ENCODE measurements around the gene DLK2. TPM values are rescaled to one million over a fixed set of nuclear protein-coding genes. Genes with fewer than 3 reads are reported as not detected.

DLK2 gene
- total and polyA plus RNA-seq, 2 of the 13 experiments (the other 11 are each of a cell fraction or from before 2014, with no cell fraction given): 1.2 to 3.8 TPM

- TF ChIP-seq, protein P1, sequence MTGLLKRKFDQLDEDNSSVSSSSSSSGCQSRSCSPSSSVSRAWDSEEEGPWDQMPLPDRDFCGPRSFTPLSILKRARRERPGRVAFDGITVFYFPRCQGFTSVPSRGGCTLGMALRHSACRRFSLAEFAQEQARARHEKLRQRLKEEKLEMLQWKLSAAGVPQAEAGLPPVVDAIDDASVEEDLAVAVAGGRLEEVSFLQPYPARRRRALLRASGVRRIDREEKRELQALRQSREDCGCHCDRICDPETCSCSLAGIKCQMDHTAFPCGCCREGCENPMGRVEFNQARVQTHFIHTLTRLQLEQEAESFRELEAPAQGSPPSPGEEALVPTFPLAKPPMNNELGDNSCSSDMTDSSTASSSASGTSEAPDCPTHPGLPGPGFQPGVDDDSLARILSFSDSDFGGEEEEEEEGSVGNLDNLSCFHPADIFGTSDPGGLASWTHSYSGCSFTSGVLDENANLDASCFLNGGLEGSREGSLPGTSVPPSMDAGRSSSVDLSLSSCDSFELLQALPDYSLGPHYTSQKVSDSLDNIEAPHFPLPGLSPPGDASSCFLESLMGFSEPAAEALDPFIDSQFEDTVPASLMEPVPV (CRISPR knock-in tag; IDR thresholded peaks at IDR 0.05): no peak
- no peak; the same call in 1 of the 2 replicates for TF ChIP-seq NR2C2 (CRISPR knock-in tag; IDR thresholded peaks at IDR 0.05; ENCODE audit: borderline replicate concordance)
- TF ChIP-seq NFKB2 (CRISPR knock-in tag; IDR thresholded peaks at IDR 0.05; ENCODE audit: borderline replicate concordance): no peak
- no peak for TF ChIP-seq ATRX (CRISPR knock-in tag; IDR thresholded peaks at IDR 0.05; ENCODE audit: borderline replicate concordance)
- TF ChIP-seq ZNF430 (CRISPR knock-in tag; IDR thresholded peaks at IDR 0.05): no peak
- TF ChIP-seq, protein P2, sequence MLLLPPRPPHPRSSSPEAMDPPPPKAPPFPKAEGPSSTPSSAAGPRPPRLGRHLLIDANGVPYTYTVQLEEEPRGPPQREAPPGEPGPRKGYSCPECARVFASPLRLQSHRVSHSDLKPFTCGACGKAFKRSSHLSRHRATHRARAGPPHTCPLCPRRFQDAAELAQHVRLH (CRISPR knock-in tag; IDR thresholded peaks at IDR 0.05; ENCODE audit: borderline replicate concordance, low read depth): peak; percentile 41; the same call in 1 of the 2 replicates
- no peak for TF ChIP-seq CHCHD3 (CRISPR knock-in tag; IDR thresholded peaks at IDR 0.05)
- TF ChIP-seq MED8 (CRISPR knock-in tag; IDR thresholded peaks at IDR 0.05; ENCODE audit: insufficient replicate concordance): no peak
- TF ChIP-seq FOXK2 (IDR thresholded peaks at IDR 0.05): peak; percentile 16; the same call in 1 of the 2 replicates
- TF ChIP-seq SNRNP70 (IDR thresholded peaks at IDR 0.05; ENCODE audit: low read depth, low read length): no peak
- TF ChIP-seq SOX5 (CRISPR knock-in tag; IDR thresholded peaks at IDR 0.05; ENCODE audit: borderline replicate concordance): peak; percentile 67; the same call in 1 of the 2 replicates
- no peak for TF ChIP-seq HNRNPUL1 (IDR thresholded peaks at IDR 0.05; ENCODE audit: low read depth, low read length)
- no peak for TF ChIP-seq JUNB (CRISPR knock-in tag; IDR thresholded peaks at IDR 0.05; ENCODE audit: borderline replicate concordance)
- TF ChIP-seq IRF2 (CRISPR knock-in tag; IDR thresholded peaks at IDR 0.05): peak; percentile 78
- peak; percentile 17; the same call in 1 of the 2 replicates for TF ChIP-seq GLI4 (CRISPR knock-in tag; IDR thresholded peaks at IDR 0.05; ENCODE audit: borderline replicate concordance)
- no peak for TF ChIP-seq ZNF782 (CRISPR knock-in tag; IDR thresholded peaks at IDR 0.05; ENCODE audit: borderline replicate concordance)
- 0 out of 2 replicates have a peak, but pooled peaks have one; percentile 27 for TF ChIP-seq ZNF512B (CRISPR knock-in tag; IDR thresholded peaks at IDR 0.05; ENCODE audit: borderline replicate concordance)
- no peak for TF ChIP-seq ZNF704 (CRISPR knock-in tag; IDR thresholded peaks at IDR 0.05; ENCODE audit: borderline replicate concordance)
- TF ChIP-seq ZSCAN20 (CRISPR knock-in tag; IDR thresholded peaks at IDR 0.05; ENCODE audit: borderline replicate concordance): no peak
- no peak; the same call in 1 of the 2 replicates for TF ChIP-seq GFI1 (CRISPR knock-in tag; IDR thresholded peaks at IDR 0.05; ENCODE audit: borderline replicate concordance)
- TF ChIP-seq ZNF615 (CRISPR knock-in tag; IDR thresholded peaks at IDR 0.05; ENCODE audit: borderline replicate concordance): no peak
- no peak for TF ChIP-seq ZSCAN22 (CRISPR knock-in tag; IDR thresholded peaks at IDR 0.05)
- TF ChIP-seq SMAD1 (CRISPR knock-in tag; IDR thresholded peaks at IDR 0.05; ENCODE audit: borderline replicate concordance, low read depth): no peak
- TF ChIP-seq ATF7 (IDR thresholded peaks at IDR 0.05): no peak
- no peak for TF ChIP-seq ATF7 (CRISPR knock-in tag; IDR thresholded peaks at IDR 0.05)
Observed at GRCh38 chr6:43488667-43489276, 33.4 kb upstream of the DLK2 start (continued).
